PC-3 (cell line): ENCODE data around the gene PRDX5. TPM values are rescaled to one million over a fixed set of nuclear protein-coding genes. Genes with fewer than 3 reads are reported as not detected.

ENCODE experiments used
- ATAC-seq: fragments of 200-7000 bp; cut with Tn5 transposase; 2 replicates; pipeline ENCODE4 v1.9.1; 2020; ENCODE audit warnings: mild to moderate bottlenecking, moderate library complexity
- Bru-seq: library from RNA; stranded (reverse); fragments of 400-500 nt; gene quantifications from one replicate; lab custom pipeline; 2021; lab: Mats Ljungman, UMichigan
- BruChase-seq, 2 experiments: library from RNA; stranded (reverse); fragments of 400-500 nt; gene quantifications; one replicate each; lab custom pipeline; 2021; lab: Mats Ljungman, UMichigan
- BruUV-seq: library from RNA; stranded (reverse); fragments of 400-500 nt; replicated peaks from 2 replicates; lab custom pipeline; 2021; lab: Mats Ljungman, UMichigan
- CTCF ChIA-PET: fragments of 300-600 bp; sonication (Branson Sonifier 250); formaldehyde crosslinking; loops from one replicate; lab custom pipeline; 2022; ENCODE audit warnings: antibody characterized with exemption; lab: Charles Lee
- POLR2A ChIA-PET: fragments of 300-600 bp; sonication (Branson Sonifier 250); formaldehyde crosslinking; loops from one replicate; lab custom pipeline; 2022; ENCODE audit warnings: antibody characterized with exemption; ENCODE audit not compliant: unreplicated experiment; lab: Charles Lee
- DNase-seq: peaks from one replicate; pipeline ENCODE4 v3.0.0-alpha.2; 2015
- H2AFZ ChIP-seq: fragments of 300-600 bp; sonication (generic); 2 replicates; pipeline ENCODE4 v1.6.0; 2016; ENCODE audit warnings: antibody characterized with exemption, low read length
- H3F3A ChIP-seq: fragments of 300-600 bp; sonication (generic); one replicate; pipeline ENCODE4 v1.6.0; 2017; ENCODE audit warnings: antibody characterized with exemption, low read length, control low read depth, mild to moderate bottlenecking; ENCODE audit not compliant: unreplicated experiment
- H3K27ac ChIP-seq: fragments of 300-600 bp; sonication (generic); 2 replicates; pipeline ENCODE4 v1.5.1; 2016; ENCODE audit warnings: mild to moderate bottlenecking, low read length
- H3K27me3 ChIP-seq: fragments of 300-600 bp; sonication (generic); 2 replicates; pipeline ENCODE4 v1.6.1; 2016; ENCODE audit warnings: low read length, mixed read lengths
- H3K36me3 ChIP-seq: fragments of 300-600 bp; sonication (generic); 2 replicates; pipeline ENCODE4 v1.6.1; 2016; ENCODE audit warnings: low read depth, mixed run types, low read length, mixed read lengths
- H3K4me1 ChIP-seq: fragments of 300-600 bp; sonication (generic); 2 replicates; pipeline ENCODE4 v1.5.1; 2016; ENCODE audit warnings: low read length; ENCODE audit not compliant: insufficient read depth
- H3K4me2 ChIP-seq: fragments of 300-600 bp; sonication (generic); 2 replicates; pipeline ENCODE4 v1.6.0; 2016; ENCODE audit warnings: low read length
- H3K4me3 ChIP-seq: fragments of 300-600 bp; sonication (generic); 2 replicates; pipeline ENCODE4 v1.5.1; 2016; ENCODE audit warnings: mild to moderate bottlenecking, low read length, mixed read lengths
- H3K79me2 ChIP-seq: fragments of 300-600 bp; sonication (generic); 2 replicates; pipeline ENCODE4 v1.6.1; 2017; ENCODE audit warnings: low read length, mixed read lengths
- H3K9ac ChIP-seq: fragments of 300-600 bp; sonication (generic); 2 replicates; pipeline ENCODE4 v1.6.0; 2016; ENCODE audit warnings: mild to moderate bottlenecking, low read length
- H3K9me2 ChIP-seq: fragments of 300-600 bp; sonication (generic); replicated peaks from 2 replicates; pipeline ENCODE4 v1.6.1; 2016; ENCODE audit warnings: mixed run types, low read length, mixed read lengths
- H3K9me3 ChIP-seq: fragments of 300-600 bp; sonication (generic); 2 replicates; pipeline ENCODE4 v1.6.1; 2016; ENCODE audit warnings: low read length, mixed read lengths
- H4K20me1 ChIP-seq: fragments of 300-600 bp; sonication (generic); 2 replicates; pipeline ENCODE4 v1.6.1; 2016; ENCODE audit warnings: low read length, mixed read lengths
- EZH2 ChIP-seq: fragments of 300-600 bp; sonication (generic); IDR thresholded peaks from one replicate; pipeline ENCODE4 v1.6.1; 2017; ENCODE audit warnings: antibody characterized with exemption, mild to moderate bottlenecking, low read length; ENCODE audit not compliant: unreplicated experiment
- EZH2phosphoT487 ChIP-seq: fragments of 300-600 bp; sonication (generic); IDR thresholded peaks from 2 replicates; pipeline ENCODE4 v1.6.1; 2018; ENCODE audit warnings: mild to moderate bottlenecking, antibody characterized with exemption, low read length, borderline replicate concordance
- intact Hi-C: fragments of 100-400 bp; cut with micrococcal nuclease; formaldehyde crosslinking; loops from 2 replicates; pipeline ENCODE4 v1.9.0; 2023
- long read RNA-seq: library from polyadenylated mRNA; unstranded; transcript quantifications from one replicate; pipeline ENCODE4 v2.0.0, GENCODE V29; 2021; ENCODE audit not compliant: unreplicated experiment
- total RNA-seq: library from RNA; depleted of rRNA; stranded (reverse); fragments of >200 nt; gene quantifications from 2 replicates; pipeline ENCODE4 v1.2.3, GENCODE V29; 2014; rRNA removed
- TF ChIP-seq, protein P1 (sequence below): fragments of 300-600 bp; sonication (generic); conservative IDR thresholded peaks from 2 replicates; pipeline ENCODE4 v1.5.1; 2017; ENCODE audit warnings: antibody characterized with exemption, low read depth, mild to moderate bottlenecking, low read length

PRDX5 gene
- 467 and 585 TPM in 2 replicates for total RNA-seq
- percentile 97 among the genes with signal in this experiment for Bru-seq, nascent RNA
- BruChase-seq, experiment 1, labeled RNA remaining after a 6-hour chase, result percentile 97 among the genes with signal in this experiment
- BruChase-seq, experiment 2, labeled RNA remaining after a 2-hour chase, result percentile 97 among the genes with signal in this experiment
- long read RNA-seq, transcript PRDX5-202 (4 exons, 463 nt), result minor isoform, 19 of 424 reads
- long read RNA-seq, transcript PRDX5-201 (6 exons, 893 nt), result major isoform, 348 of 424 reads
- long read RNA-seq, partial matches to known transcripts, result 11 of 424 reads
- long read RNA-seq, other reads (novel, unspliced or antisense), result 45 of 424 reads

DNA sequence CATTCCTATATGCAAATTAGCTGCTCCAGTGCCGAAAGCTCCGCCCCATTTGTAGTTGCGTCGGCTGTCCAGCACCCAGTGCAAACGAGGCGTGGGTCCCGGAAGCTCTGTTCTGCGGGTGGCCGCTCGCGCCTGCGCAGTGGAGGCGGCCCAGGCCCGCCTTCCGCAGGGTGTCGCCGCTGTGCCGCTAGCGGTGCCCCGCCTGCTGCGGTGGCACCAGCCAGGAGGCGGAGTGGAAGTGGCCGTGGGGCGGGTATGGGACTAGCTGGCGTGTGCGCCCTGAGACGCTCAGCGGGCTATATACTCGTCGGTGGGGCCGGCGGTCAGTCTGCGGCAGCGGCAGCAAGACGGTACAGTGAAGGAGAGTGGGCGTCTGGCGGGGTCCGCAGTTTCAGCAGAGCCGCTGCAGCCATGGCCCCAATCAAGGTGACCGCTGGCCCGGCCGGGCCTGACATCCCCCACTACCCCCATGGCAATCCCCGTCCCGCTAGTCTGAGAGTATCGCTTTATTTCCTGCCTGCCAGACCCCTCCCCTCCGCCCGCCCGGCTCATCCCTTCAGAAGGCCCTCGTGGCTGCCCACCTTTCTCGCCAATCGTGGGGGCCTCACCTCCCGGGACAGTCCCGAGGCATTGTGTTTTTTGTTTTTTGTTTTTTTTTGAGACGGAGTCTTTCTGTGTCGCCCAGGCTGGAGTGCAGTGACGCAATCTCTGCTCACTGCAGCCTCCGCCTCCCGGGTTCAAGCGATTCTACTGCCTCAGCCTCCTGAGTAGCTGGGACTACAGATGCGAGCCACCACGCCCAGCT, at the start of gene PRDX5:
PRDX5 (plus strand) TSS at position 161 of the 805 bp plus-strand sequence; CDS start at position 256, 95 bp downstream.
- TF ChIP-seq EZH2 (no peak), EZH2phosphoT487 (no peak)
- TF ChIP-seq, protein P1, sequence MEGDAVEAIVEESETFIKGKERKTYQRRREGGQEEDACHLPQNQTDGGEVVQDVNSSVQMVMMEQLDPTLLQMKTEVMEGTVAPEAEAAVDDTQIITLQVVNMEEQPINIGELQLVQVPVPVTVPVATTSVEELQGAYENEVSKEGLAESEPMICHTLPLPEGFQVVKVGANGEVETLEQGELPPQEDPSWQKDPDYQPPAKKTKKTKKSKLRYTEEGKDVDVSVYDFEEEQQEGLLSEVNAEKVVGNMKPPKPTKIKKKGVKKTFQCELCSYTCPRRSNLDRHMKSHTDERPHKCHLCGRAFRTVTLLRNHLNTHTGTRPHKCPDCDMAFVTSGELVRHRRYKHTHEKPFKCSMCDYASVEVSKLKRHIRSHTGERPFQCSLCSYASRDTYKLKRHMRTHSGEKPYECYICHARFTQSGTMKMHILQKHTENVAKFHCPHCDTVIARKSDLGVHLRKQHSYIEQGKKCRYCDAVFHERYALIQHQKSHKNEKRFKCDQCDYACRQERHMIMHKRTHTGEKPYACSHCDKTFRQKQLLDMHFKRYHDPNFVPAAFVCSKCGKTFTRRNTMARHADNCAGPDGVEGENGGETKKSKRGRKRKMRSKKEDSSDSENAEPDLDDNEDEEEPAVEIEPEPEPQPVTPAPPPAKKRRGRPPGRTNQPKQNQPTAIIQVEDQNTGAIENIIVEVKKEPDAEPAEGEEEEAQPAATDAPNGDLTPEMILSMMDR, result peak; percentile 60
- peak; percentile 76 for ATAC-seq

DNA sequence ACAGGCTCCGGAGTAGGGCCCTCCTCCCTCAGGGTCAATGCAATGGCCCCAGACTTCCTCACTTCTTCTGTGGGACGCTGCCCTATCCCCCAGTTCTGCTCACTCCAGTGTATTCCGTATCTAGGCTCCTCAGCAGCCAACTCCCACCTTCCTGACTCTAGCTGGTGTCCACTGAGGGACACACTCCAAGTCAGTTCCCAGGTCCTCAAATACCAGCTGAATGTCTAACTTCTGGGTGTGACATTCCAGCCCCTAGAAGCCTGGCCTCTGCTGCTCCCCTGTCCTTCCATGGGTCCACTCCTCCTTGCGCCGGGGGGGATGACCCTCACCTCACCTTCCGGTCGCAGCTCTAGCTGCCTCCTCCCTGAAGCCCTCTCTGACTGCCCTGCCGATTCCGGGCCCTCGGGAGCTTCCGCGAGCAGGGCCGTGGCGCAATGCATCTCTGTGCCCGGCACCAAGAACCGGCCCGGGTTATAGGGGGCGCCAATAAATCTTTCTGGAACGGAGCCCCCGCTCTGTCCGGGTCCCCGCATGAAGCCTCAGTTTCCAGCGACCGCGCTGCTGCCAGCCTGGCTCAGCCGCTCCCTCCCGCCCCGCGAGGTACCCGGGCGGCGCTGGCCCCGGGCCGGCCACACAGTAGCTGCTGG, 48.9 kb upstream of the PRDX5 start:
- Histone ChIP-seq H4K20me1 (no peaks in the 10 kb centered on the region), H3K9me3 (no peaks in the 10 kb centered on the region), H3K4me2 (peak overlapping the region; percentile 82), H3K4me3 (peak overlapping the region; percentile 69), H3F3A (no peaks in the 10 kb centered on the region), H3K4me1 (peaks cover 35% of the 10 kb centered on the region), H3K9ac (peak overlapping the region; percentile 74), H3K27ac (peak overlapping the region; percentile 59), H2AFZ (peak overlapping the region; percentile 76), H3K36me3 (peaks cover 5% of the 10 kb centered on the region; the same call in 1 of the 2 replicates), H3K27me3 (no peaks in the 10 kb centered on the region), H3K79me2 (peaks cover 14% of the 10 kb centered on the region; the same call in 1 of the 2 replicates), H3K9me2 (no peaks in the 10 kb centered on the region)
- BruUV-seq, result no TSS peak
- ChIA-PET CTCF (no interaction called here), POLR2A (no interaction called here)
- TF ChIP-seq EZH2phosphoT487, result no peak
- TF ChIP-seq, protein P1, result no peak
- DNase-seq, result peak; percentile 50
- intact Hi-C loops, result no loop called here
- ATAC-seq, result peak; percentile 3

More for the DNA sequence above, at the start of gene PRDX5:
- Histone ChIP-seq H3K79me2 (peaks cover 49% of the 10 kb centered on the region), H3K4me3 (peak within 1 kb of the TSS; percentile 83), H3K4me2 (peak within 1 kb of the TSS; percentile 91), H2AFZ (peak within 1 kb of the TSS; percentile 82), H3K9me2 (no peaks in the 10 kb centered on the region), H4K20me1 (no peaks in the 10 kb centered on the region), H3K27ac (peak within 1 kb of the TSS; percentile 94), H3K27me3 (no peaks in the 10 kb centered on the region), H3K9me3 (no peaks in the 10 kb centered on the region), H3F3A (peaks cover 7% of the 10 kb centered on the region), H3K9ac (peak within 1 kb of the TSS; percentile 93), H3K4me1 (peaks cover 28% of the 10 kb centered on the region), H3K36me3 (peaks cover 14% of the 10 kb centered on the region)
- DNase-seq, result peak; percentile 99
- BruUV-seq, result TSS peak; percentile 45
- POLR2A ChIA-PET, result interaction anchor here (0.5 to 2.0 kb wide), 19 partner anchors 9 to 1461 kb away, joined by 3 to 30 read pairs (median 5); partner anchors contain the start of genes ESRRA, FKBP2 and SF1
- CTCF ChIA-PET, result interaction anchor here (0.5 to 3.0 kb wide), 23 partner anchors 9 to 379 kb away, joined by 3 to 106 read pairs (median 5); partner anchors contain the start of genes ESRRA and NAA40
- intact Hi-C loops, result loop anchor here (1.0 to 2.0 kb wide), 4 partner anchors 11 to 37 kb away; partner anchors contain the start of gene ESRRA
